Measurements from ENCODE around the gene TRABD.

TRABD gene

DNA sequence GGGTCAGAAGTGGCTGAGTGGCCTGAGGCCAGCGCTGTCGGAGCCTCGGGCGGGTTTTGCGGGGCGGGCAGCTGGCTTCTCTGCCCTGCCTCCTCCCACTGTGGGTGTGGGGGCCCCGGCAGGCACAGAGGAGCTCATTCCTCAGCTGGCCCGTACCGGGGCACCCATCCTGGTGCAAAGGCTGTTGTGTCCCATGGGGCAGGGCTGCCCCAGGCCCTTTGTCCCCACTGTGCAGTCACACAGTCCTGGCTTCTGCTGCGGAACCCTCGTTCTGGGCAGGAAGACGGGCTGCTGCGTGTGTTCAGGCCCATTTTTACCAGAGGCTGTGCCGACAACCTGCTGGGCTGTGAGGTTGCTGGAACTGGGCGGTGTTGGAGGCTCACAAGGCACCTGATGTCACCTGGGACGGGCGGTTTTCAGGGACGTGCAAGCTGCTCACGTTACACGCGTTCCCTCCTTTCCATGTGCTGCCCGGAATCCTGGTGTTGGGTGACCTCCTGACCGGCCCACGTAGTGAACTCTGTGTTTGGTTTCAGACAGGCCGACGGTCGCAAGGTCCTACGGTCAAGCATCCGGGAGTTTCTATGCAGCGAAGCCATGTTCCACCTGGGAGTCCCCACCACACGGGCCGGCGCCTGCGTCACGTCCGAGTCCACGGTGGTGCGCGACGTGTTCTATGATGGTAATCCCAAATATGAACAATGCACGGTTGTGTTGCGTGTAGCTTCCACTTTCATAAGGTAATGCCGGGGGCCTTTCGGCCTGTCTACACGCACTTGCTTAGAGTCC lies 20.3 kb downstream of the TRABD start:
- no peak overlapping the region for H3K4me3 ChIP-seq (ENCODE audit: low read depth, low read length)
- TF ChIP-seq CTCF (IDR thresholded peaks at IDR 0.05; ENCODE audit: low read depth, low read length), result no peak

GRCh38 chr22:50206599-50206998 lies 20.9 kb downstream of the TRABD start:
- TF ChIP-seq CTCF (IDR thresholded peaks at IDR 0.05; ENCODE audit: low read depth, low read length), result peak; percentile 39
- no peak overlapping the region for H3K4me3 ChIP-seq (ENCODE audit: low read depth, low read length)

- TF ChIP-seq CTCF (IDR thresholded peaks at IDR 0.05; ENCODE audit: low read depth, low read length), result no peak
- no peak overlapping the region for H3K4me3 ChIP-seq (ENCODE audit: low read depth, low read length)
Observed at GRCh38 chr22:50207383-50208140, 21.8 kb downstream of the TRABD start.

DNA sequence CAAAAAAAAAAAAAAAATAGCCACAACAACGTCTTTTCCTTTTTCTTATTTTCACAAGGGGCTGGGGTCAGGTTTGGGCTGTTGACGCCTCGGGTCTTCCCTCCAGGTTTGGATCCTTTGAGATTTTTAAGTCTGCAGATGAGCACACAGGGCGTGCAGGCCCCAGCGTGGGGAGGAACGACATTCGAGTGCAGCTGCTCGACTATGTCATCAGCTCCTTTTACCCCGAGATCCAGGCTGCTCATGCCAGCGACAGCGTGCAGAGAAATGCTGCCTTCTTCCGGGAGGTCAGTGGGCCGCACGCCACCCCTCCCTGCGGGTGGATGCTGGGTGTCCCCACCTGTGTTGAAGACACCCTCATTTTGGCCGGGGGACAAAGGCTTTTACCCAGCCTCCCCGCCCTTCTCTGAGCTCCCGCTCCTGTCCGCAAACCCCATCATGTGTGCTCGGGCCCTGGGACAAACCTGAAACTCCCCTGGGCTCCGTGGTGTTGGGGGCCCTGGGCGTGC lies 22.8 kb downstream of the TRABD start:
- H3K4me3 ChIP-seq (ENCODE audit: low read depth, low read length), result no peak overlapping the region
- TF ChIP-seq CTCF (IDR thresholded peaks at IDR 0.05; ENCODE audit: low read depth, low read length), result no peak

GRCh38 chr22:50208939-50209892 lies 23.5 kb downstream of the TRABD start:
- no peak overlapping the region for H3K4me3 ChIP-seq (ENCODE audit: low read depth, low read length)
- no peak for TF ChIP-seq CTCF (IDR thresholded peaks at IDR 0.05; ENCODE audit: low read depth, low read length)

- peak; percentile 84 for TF ChIP-seq CTCF (IDR thresholded peaks at IDR 0.05; ENCODE audit: low read depth, low read length)
- no peak overlapping the region for H3K4me3 ChIP-seq (ENCODE audit: low read depth, low read length)
Observed at GRCh38 chr22:50209893-50210292, 24.2 kb downstream of the TRABD start.

Data from WI38 (cell line).